OCI-LY1 (cell line): Measurements from ENCODE around the gene DISP2.

Experiments
- H2AFZ ChIP-seq: fragments of 200-600 bp; sonication (generic), shearing (Covaris generic); 2 replicates; pipeline ENCODE4 v1.6.0; 2014; ENCODE audit warnings: antibody characterized with exemption, mild to moderate bottlenecking, low read length
- H3F3A ChIP-seq: fragments of 200-600 bp; sonication (generic), shearing (Covaris generic); 2 replicates; pipeline ENCODE4 v1.6.0; 2014; ENCODE audit warnings: mild to moderate bottlenecking, antibody characterized with exemption, low read length, moderate library complexity; ENCODE audit not compliant: insufficient read depth
- H3K27ac ChIP-seq: fragments of 200-600 bp; sonication (generic); 2 replicates; pipeline ENCODE4 v1.5.1; 2014; ENCODE audit warnings: low read length, mixed run types, mild to moderate bottlenecking, low read depth; ENCODE audit not compliant: poor library complexity, severe bottlenecking
- H3K27me3 ChIP-seq: fragments of 200-600 bp; sonication (generic); 2 replicates; pipeline ENCODE4 v1.6.0; 2014; ENCODE audit warnings: antibody characterized with exemption, mild to moderate bottlenecking, low read length, moderate library complexity; ENCODE audit not compliant: insufficient read depth
- H3K36me3 ChIP-seq: fragments of 200-600 bp; sonication (generic); 2 replicates; pipeline ENCODE4 v1.6.1; 2014; ENCODE audit warnings: mild to moderate bottlenecking, antibody characterized with exemption, low read length, moderate library complexity, mixed read lengths; ENCODE audit not compliant: insufficient read depth
- H3K4me1 ChIP-seq: fragments of 200-600 bp; sonication (generic); 2 replicates; pipeline ENCODE4 v1.5.1; 2014; ENCODE audit warnings: mild to moderate bottlenecking, low read length, moderate library complexity; ENCODE audit not compliant: insufficient read depth, severe bottlenecking
- H3K4me2 ChIP-seq: fragments of 200-600 bp; sonication (generic), shearing (Covaris generic); 2 replicates; pipeline ENCODE4 v1.6.1; 2014; ENCODE audit warnings: low read length
- H3K4me3 ChIP-seq: fragments of 200-600 bp; sonication (generic); 2 replicates; pipeline ENCODE4 v1.5.1; 2014; ENCODE audit warnings: low read length, low read depth, mild to moderate bottlenecking, mixed read lengths; ENCODE audit not compliant: poor library complexity, severe bottlenecking
- H3K79me2 ChIP-seq: fragments of 200-600 bp; shearing (Covaris generic); 2 replicates; pipeline ENCODE4 v1.6.1; 2016; ENCODE audit warnings: mixed run types, low read length, mixed read lengths; ENCODE audit not compliant: insufficient read depth
- H3K9ac ChIP-seq: fragments of 200-600 bp; sonication (generic), shearing (Covaris generic); 2 replicates; pipeline ENCODE4 v1.6.1; 2014; ENCODE audit warnings: mild to moderate bottlenecking, low read length, mixed read lengths
- H3K9me2 ChIP-seq: fragments of 200-600 bp; sonication (generic), shearing (Covaris generic); 2 replicates; pipeline ENCODE4 v1.6.1; 2014; ENCODE audit warnings: low read depth, mild to moderate bottlenecking, low read length, mixed read lengths
- H3K9me3 ChIP-seq: fragments of 200-600 bp; shearing (Covaris generic); 2 replicates; pipeline ENCODE4 v1.6.1; 2014; ENCODE audit warnings: low read length, mixed read lengths
- H4K20me1 ChIP-seq: fragments of 200-600 bp; sonication (generic), shearing (Covaris generic); 2 replicates; pipeline ENCODE4 v1.6.0; 2016; ENCODE audit warnings: mild to moderate bottlenecking, low read length; ENCODE audit not compliant: insufficient read depth
- EZH2 ChIP-seq: fragments of 200-600 bp; sonication (generic), shearing (Covaris generic); IDR thresholded peaks from 2 replicates; pipeline ENCODE4 v1.8.0; 2017; ENCODE audit warnings: borderline replicate concordance, mixed run types, mild to moderate bottlenecking, antibody characterized with exemption, low read length, moderate library complexity, mixed read lengths
- TF ChIP-seq, protein P1 (sequence below): fragments of 200-600 bp; sonication (generic), shearing (Covaris generic); IDR thresholded peaks from 2 replicates; pipeline ENCODE4 v1.5.1; 2017; ENCODE audit warnings: mild to moderate bottlenecking, antibody characterized with exemption, low read length, moderate library complexity, mixed read lengths

DISP2 gene

DNA sequence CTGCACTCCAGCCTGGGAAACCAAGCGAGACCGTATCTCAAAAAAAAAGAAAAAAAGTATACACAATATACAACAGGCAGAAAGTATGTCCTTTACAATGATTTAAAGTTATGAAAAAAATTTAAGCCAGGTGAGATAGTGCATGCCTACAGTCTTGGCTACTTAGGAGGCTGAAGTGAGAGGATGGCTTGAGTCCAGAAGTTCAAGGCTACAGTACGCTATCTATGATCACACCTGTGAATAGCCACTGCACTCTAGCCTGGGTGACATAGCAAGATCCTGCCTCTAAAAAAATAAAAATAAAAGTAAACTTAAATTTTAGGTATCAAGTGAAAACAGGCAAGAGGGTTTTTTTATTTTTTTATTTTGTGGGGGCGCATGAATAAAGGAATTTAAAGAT lies 21.4 kb downstream of the DISP2 start:
- H2AFZ ChIP-seq: no peak overlapping the region
- H3K36me3 ChIP-seq: peaks cover under 1% of the 10 kb centered on the region; the same call in 1 of the 2 replicates
- H3K9me3 ChIP-seq: no peaks in the 10 kb centered on the region
- TF ChIP-seq EZH2: no peak
- TF ChIP-seq, protein P1, sequence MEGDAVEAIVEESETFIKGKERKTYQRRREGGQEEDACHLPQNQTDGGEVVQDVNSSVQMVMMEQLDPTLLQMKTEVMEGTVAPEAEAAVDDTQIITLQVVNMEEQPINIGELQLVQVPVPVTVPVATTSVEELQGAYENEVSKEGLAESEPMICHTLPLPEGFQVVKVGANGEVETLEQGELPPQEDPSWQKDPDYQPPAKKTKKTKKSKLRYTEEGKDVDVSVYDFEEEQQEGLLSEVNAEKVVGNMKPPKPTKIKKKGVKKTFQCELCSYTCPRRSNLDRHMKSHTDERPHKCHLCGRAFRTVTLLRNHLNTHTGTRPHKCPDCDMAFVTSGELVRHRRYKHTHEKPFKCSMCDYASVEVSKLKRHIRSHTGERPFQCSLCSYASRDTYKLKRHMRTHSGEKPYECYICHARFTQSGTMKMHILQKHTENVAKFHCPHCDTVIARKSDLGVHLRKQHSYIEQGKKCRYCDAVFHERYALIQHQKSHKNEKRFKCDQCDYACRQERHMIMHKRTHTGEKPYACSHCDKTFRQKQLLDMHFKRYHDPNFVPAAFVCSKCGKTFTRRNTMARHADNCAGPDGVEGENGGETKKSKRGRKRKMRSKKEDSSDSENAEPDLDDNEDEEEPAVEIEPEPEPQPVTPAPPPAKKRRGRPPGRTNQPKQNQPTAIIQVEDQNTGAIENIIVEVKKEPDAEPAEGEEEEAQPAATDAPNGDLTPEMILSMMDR: no peak
- peaks cover 16% of the 10 kb centered on the region for H3K79me2 ChIP-seq
- H3K4me2 ChIP-seq: no peak overlapping the region
- 0 out of 2 replicates have a peak, but pooled peaks cover 2% of the 10 kb centered on the region for H3K27me3 ChIP-seq
- H3K4me3 ChIP-seq: no peak overlapping the region
- H3K27ac ChIP-seq: no peak overlapping the region
- no peaks in the 10 kb centered on the region for H3F3A ChIP-seq
- H3K4me1 ChIP-seq: peaks cover 12% of the 10 kb centered on the region
- no peaks in the 10 kb centered on the region for H4K20me1 ChIP-seq
- H3K9ac ChIP-seq: no peak overlapping the region
- no peaks in the 10 kb centered on the region for H3K9me2 ChIP-seq

DNA sequence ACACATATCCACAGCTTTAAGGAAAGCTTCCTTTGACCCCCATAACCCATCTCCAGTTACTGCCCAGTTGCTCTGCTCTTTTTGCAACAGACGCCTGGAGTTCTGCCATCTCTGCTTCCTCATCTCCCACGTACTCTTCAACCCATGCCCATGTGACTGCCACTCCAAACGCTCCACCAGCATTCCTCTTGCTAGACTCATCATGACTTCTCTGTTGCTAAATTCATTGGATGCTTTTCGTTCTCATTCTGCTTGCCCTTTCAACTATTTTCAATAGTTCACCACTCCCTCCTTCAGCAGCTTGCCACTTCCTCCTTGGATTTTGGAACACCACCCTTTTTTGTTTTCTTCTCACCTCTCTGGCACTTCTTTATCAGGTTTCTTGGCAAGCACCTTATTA lies 21.8 kb downstream of the DISP2 start:
- H4K20me1 ChIP-seq: no peaks in the 10 kb centered on the region
- TF ChIP-seq EZH2: no peak
- TF ChIP-seq, protein P1: no peak
- no peak overlapping the region for H3K9ac ChIP-seq
- H3K79me2 ChIP-seq: peaks cover 20% of the 10 kb centered on the region
- H3K9me3 ChIP-seq: no peaks in the 10 kb centered on the region
- no peak overlapping the region for H3K4me2 ChIP-seq
- H3F3A ChIP-seq: no peaks in the 10 kb centered on the region
- H3K9me2 ChIP-seq: no peaks in the 10 kb centered on the region
- H2AFZ ChIP-seq: no peak overlapping the region
- no peak overlapping the region for H3K27ac ChIP-seq
- H3K4me1 ChIP-seq: peaks cover 16% of the 10 kb centered on the region
- peaks cover 6% of the 10 kb centered on the region; the same call in 1 of the 2 replicates for H3K36me3 ChIP-seq
- no peak overlapping the region for H3K4me3 ChIP-seq
- H3K27me3 ChIP-seq: 0 out of 2 replicates have a peak, but pooled peaks cover 2% of the 10 kb centered on the region

DNA sequence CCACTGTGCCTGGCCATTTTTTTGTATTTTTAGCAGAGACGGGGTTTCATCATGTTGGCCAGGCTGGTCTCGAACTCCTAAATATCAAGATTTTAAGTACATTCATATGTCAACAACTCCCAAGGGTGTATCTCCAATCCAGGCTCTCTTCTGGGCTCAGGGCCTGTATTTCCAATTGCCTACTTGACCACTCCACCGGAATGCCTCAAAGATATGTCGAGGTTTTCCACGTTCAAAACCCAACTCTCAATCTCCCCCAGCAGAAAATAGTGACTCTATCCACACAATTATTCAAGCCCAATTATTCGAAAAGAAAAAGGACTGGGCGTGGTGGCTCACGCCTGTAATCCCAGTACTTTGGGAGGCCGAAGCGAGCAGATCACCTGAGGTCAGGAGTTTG lies 22.6 kb downstream of the DISP2 start:
- Histone ChIP-seq H3K9me3 (no peaks in the 10 kb centered on the region), H3K4me2 (no peak overlapping the region), H3K79me2 (peaks cover 25% of the 10 kb centered on the region), H3K4me3 (no peak overlapping the region), H3K9me2 (no peaks in the 10 kb centered on the region), H3K27me3 (0 out of 2 replicates have a peak, but pooled peaks cover 2% of the 10 kb centered on the region), H2AFZ (no peak overlapping the region), H3K4me1 (peaks cover 16% of the 10 kb centered on the region), H3K9ac (no peak overlapping the region), H4K20me1 (no peaks in the 10 kb centered on the region), H3K27ac (no peak overlapping the region), H3K36me3 (peaks cover 13% of the 10 kb centered on the region), H3F3A (no peaks in the 10 kb centered on the region)
- no peak for TF ChIP-seq EZH2
- TF ChIP-seq, protein P1: no peak
